ENCODE measurements around the gene TNFRSF9. TPM values are rescaled to one million over a fixed set of nuclear protein-coding genes. Genes with fewer than 3 reads are reported as not detected.
A peak's percentile ranks its signal among the peaks of the same experiment; 100 is the strongest.
"Not testable (repeated sequence)": the region's sequence is repeated elsewhere in the genome, so short reads cannot be mapped to it uniquely, and the experiment has no call there.

The TNFRSF9 gene
- total RNA-seq, 1 donor from 2014 or later = not detected

- Histone ChIP-seq H3K36me3 (no peaks in the 10 kb centered on the region), H3K27ac (no peak overlapping the region), H3K4me1 (peaks cover 0 to 11% of the 10 kb centered on the region in 2 donors), H3K27me3 (no peaks in the 10 kb centered on the region), H3K4me3 (no peak overlapping the region), H3K9me3 (no peaks in the 10 kb centered on the region)
- DNase-seq (ENCODE audit: low spot score in 2 of 2) = peak in 1 of 2 donors; percentile 54
- no peak for TF ChIP-seq CTCF (IDR thresholded peaks at IDR 0.05)
- intact Hi-C loops (cut with DNase I) = no loop called here
Observed at GRCh38 chr1:7956218-7957032, 15.8 kb upstream of the TNFRSF9 start.

GRCh38 chr1:7954683-7955082, 14.0 kb upstream of the TNFRSF9 start:
- intact Hi-C loops (cut with DNase I) = no loop called here
- H3K9me3 ChIP-seq = no peaks in the 10 kb centered on the region
- no peaks in the 10 kb centered on the region for H3K27me3 ChIP-seq
- H3K4me3 ChIP-seq = peak overlapping the region; percentile 73 to 76
- no peak for TF ChIP-seq CTCF (IDR thresholded peaks at IDR 0.05)
- no peaks in the 10 kb centered on the region for H3K36me3 ChIP-seq
- H3K27ac ChIP-seq = peak overlapping the region; percentile 82 to 94
- H3K4me1 ChIP-seq = peaks cover 0 to 4% of the 10 kb centered on the region in 2 donors
- no peak for DNase-seq (ENCODE audit: low spot score in 2 of 2)

- Histone ChIP-seq H3K4me3 (peak overlapping the region; percentile 73 to 76), H3K4me1 (peaks cover 0 to 4% of the 10 kb centered on the region in 2 donors), H3K9me3 (no peaks in the 10 kb centered on the region), H3K36me3 (no peaks in the 10 kb centered on the region), H3K27ac (peak overlapping the region; percentile 82 to 94), H3K27me3 (no peaks in the 10 kb centered on the region)
- peak; percentile 82 to 98 for DNase-seq (ENCODE audit: low spot score in 2 of 2)
- intact Hi-C loops (cut with DNase I) = no loop called here
- peak in 1 of 3 experiments; percentile 3 for TF ChIP-seq CTCF (IDR thresholded peaks at IDR 0.05)
Observed at GRCh38 chr1:7953850-7954609, 13.4 kb upstream of the TNFRSF9 start.

GRCh38 chr1:7952791-7953190, 12.2 kb upstream of the TNFRSF9 start:
- H3K4me1 ChIP-seq; H3K9me3 ChIP-seq; H3K4me3 ChIP-seq; DNase-seq (ENCODE audit: low spot score in 2 of 2); H3K36me3 ChIP-seq; H3K27ac ChIP-seq; H3K27me3 ChIP-seq; intact Hi-C loops (cut with DNase I): not testable (repeated sequence)

GRCh38 chr1:7948960-7949359, 8.3 kb upstream of the TNFRSF9 start:
- H3K27ac ChIP-seq = no peak overlapping the region
- intact Hi-C loops (cut with DNase I) = no loop called here
- H3K4me1 ChIP-seq = peaks cover 0 to 4% of the 10 kb centered on the region in 2 donors
- no peaks in the 10 kb centered on the region for H3K36me3 ChIP-seq
- peak in 1 of 2 donors; percentile 31 for DNase-seq (ENCODE audit: low spot score in 2 of 2)
- H3K4me3 ChIP-seq = no peak overlapping the region
- H3K9me3 ChIP-seq = no peaks in the 10 kb centered on the region
- no peaks in the 10 kb centered on the region for H3K27me3 ChIP-seq
- TF ChIP-seq CTCF (IDR thresholded peaks at IDR 0.05) = no peak

GRCh38 chr1:7943251-7943650, 2.6 kb upstream of the TNFRSF9 start:
- no peaks in the 10 kb centered on the region for H3K27me3 ChIP-seq
- no peaks in the 10 kb centered on the region for H3K9me3 ChIP-seq
- H3K27ac ChIP-seq = no peak overlapping the region
- no peak for TF ChIP-seq CTCF (IDR thresholded peaks at IDR 0.05)
- H3K4me3 ChIP-seq = no peak overlapping the region
- intact Hi-C loops (cut with DNase I) = no loop called here
- DNase-seq (ENCODE audit: low spot score in 2 of 2) = no peak
- H3K4me1 ChIP-seq = peaks cover 0 to 2% of the 10 kb centered on the region in 2 donors
- no peaks in the 10 kb centered on the region for H3K36me3 ChIP-seq
